A549 (cell line): ENCODE measurements around the gene SERPINB8. TPM values are rescaled to one million over a fixed set of nuclear protein-coding genes. Genes with fewer than 3 reads are reported as not detected.

Experiments used
- ATAC-seq, 2 experiments: fragments of 200-7000 bp in 1 of 2; fragments of >200 bp in 1 of 2; cut with Nextera tagmentation in 1 of 2; cut with Tn5 transposase in 1 of 2; 3 replicates each; pipeline versions ENCODE4 v1.8.0 to v1.9.1; 2018 to 2020; ENCODE audit warnings: mild to moderate bottlenecking in 1 of 2, moderate library complexity in 1 of 2
- CTCF ChIA-PET: fragments of 300-600 bp; sonication (Branson Sonifier 250); formaldehyde crosslinking; extraction: SDS; loops from one replicate; lab custom pipeline; 2021; ENCODE audit warnings: antibody characterized with exemption, inconsistent platforms; lab: Yijun Ruan, JAX
- POLR2A ChIA-PET: fragments of 350-600 bp; formaldehyde crosslinking; extraction: SDS; loops from one replicate; lab custom pipeline; 2021; ENCODE audit warnings: antibody characterized with exemption, inconsistent platforms; lab: Yijun Ruan, JAX
- DNase-seq, 2 experiments: peaks; one replicate each; pipeline versions ENCODE4 v3.0.0 to v3.0.0-alpha.2; 2011 to 2016; ENCODE audit warnings: low read depth in 1 of 2, low spot score in 1 of 2
- FAIRE-seq: peaks from 2 replicates; lab custom pipeline; 2011; peaks lifted over from hg19 to GRCh38; lab: Jason Lieb, UNC
- H3K27ac ChIP-seq, 2 experiments: fragments of >200 bp; sonication (Bioruptor Twin); formaldehyde crosslinking; 3 replicates each; pipeline ENCODE4 v1.5.1; 2016 to 2017
- H3K4me1 ChIP-seq: fragments of >200 bp; sonication (Bioruptor Twin); formaldehyde crosslinking; 3 replicates; pipeline ENCODE4 v1.6.1; 2016
- H3K4me2 ChIP-seq: fragments of >200 bp; sonication (Bioruptor Twin); formaldehyde crosslinking; 3 replicates; pipeline ENCODE4 v1.6.1; 2016
- H3K4me3 ChIP-seq: fragments of >200 bp; sonication (Bioruptor Twin); formaldehyde crosslinking; 3 replicates; pipeline ENCODE4 v1.5.1; 2016
- H3K9me3 ChIP-seq: fragments of >200 bp; sonication (Bioruptor Twin); formaldehyde crosslinking; 3 replicates; pipeline ENCODE4 v1.6.1; 2016
- ATOH8 ChIP-seq: fragments of 250-450 bp; sonication (Bioruptor Pico); IDR thresholded peaks from 2 replicates; pipeline ENCODE4 v1.5.0; 2020; ENCODE audit warnings: low read depth, mild to moderate bottlenecking, moderate library complexity
- CBX8 ChIP-seq: fragments of 200-600 bp; sonication (generic); IDR thresholded peaks from 2 replicates; pipeline ENCODE4 v1.6.1; 2016
- CHD2 ChIP-seq: fragments of 150-350 bp; IDR thresholded peaks from 2 replicates; pipeline ENCODE4 v1.6.1; 2014; ENCODE audit warnings: low read length; ENCODE audit not compliant: partially characterized antibody
- E2F6 ChIP-seq: IDR thresholded peaks from 2 replicates; pipeline ENCODE4 v1.6.1; 2012; ENCODE audit warnings: low read depth, borderline replicate concordance
- EHMT2 ChIP-seq: fragments of 200-600 bp; sonication (generic); IDR thresholded peaks from 2 replicates; pipeline ENCODE4 v1.6.1; 2016; ENCODE audit warnings: antibody characterized with exemption, low read depth, mild to moderate bottlenecking, moderate library complexity
- ESRRA ChIP-seq: fragments of 150-350 bp; IDR thresholded peaks from 2 replicates; pipeline ENCODE4 v1.6.1; 2014; ENCODE audit warnings: mild to moderate bottlenecking, low read length, borderline replicate concordance
- FOSB ChIP-seq: fragments of 250-450 bp; sonication (Bioruptor Pico); IDR thresholded peaks from 2 replicates; pipeline ENCODE4 v1.5.0; 2020; ENCODE audit warnings: mild to moderate bottlenecking, moderate library complexity
- FOSL2 ChIP-seq, 2 experiments: fragments of 450-650 bp in 1 of 2; fragments of >200 bp in 1 of 2; sonication (Bioruptor Twin) in 1 of 2; formaldehyde crosslinking; IDR thresholded peaks; 2 replicates each; pipeline versions ENCODE4 v1.5.0 to v1.6.1; 2016 to 2020; ENCODE audit warnings: mild to moderate bottlenecking in 1 of 2, moderate library complexity in 1 of 2
- FOXS1 ChIP-seq: fragments of 250-450 bp; sonication (Bioruptor Pico); IDR thresholded peaks from 2 replicates; pipeline ENCODE4 v1.5.0; 2020; ENCODE audit warnings: mild to moderate bottlenecking, moderate library complexity
- GATA3 ChIP-seq: IDR thresholded peaks from 2 replicates; pipeline ENCODE4 v1.6.1; 2012; ENCODE audit warnings: borderline replicate concordance
- HOXB13 ChIP-seq: fragments of 250-450 bp; sonication (Bioruptor Pico); IDR thresholded peaks from 2 replicates; pipeline ENCODE4 v1.5.0; 2020; ENCODE audit warnings: low read depth, mild to moderate bottlenecking, moderate library complexity
- JUNB ChIP-seq: fragments of >200 bp; sonication (Bioruptor Twin); formaldehyde crosslinking; IDR thresholded peaks from 2 replicates; pipeline ENCODE4 v1.6.1; 2016
- NPAS2 ChIP-seq: fragments of 250-450 bp; sonication (Bioruptor Pico); IDR thresholded peaks from 2 replicates; pipeline ENCODE4 v1.8.0; 2022; ENCODE audit warnings: mild to moderate bottlenecking, moderate library complexity, borderline replicate concordance
- POLR2A ChIP-seq: IDR thresholded peaks from 2 replicates; pipeline ENCODE4 v1.6.1; 2012; ENCODE audit warnings: mild to moderate bottlenecking, low read length
- POLR2AphosphoS2 ChIP-seq: conservative IDR thresholded peaks from 2 replicates; pipeline ENCODE4 v1.6.1; 2012; ENCODE audit warnings: low read length, improper control_type of control experiment, inconsistent platforms
- RAD21 ChIP-seq, 2 experiments: fragments of >200 bp in 1 of 2; sonication (Bioruptor Twin) in 1 of 2; formaldehyde crosslinking in 1 of 2; IDR thresholded peaks in 1 of 2; conservative IDR thresholded peaks in 1 of 2; 2 replicates in 1 of 2; 3 replicates in 1 of 2; pipeline ENCODE4 v1.6.1; 2012 to 2018; ENCODE audit warnings: inconsistent platforms in 1 of 2
- RNF2 ChIP-seq: fragments of 200-600 bp; sonication (generic); IDR thresholded peaks from 2 replicates; pipeline ENCODE4 v1.6.1; 2016; ENCODE audit warnings: low read depth, mild to moderate bottlenecking, antibody characterized with exemption, moderate library complexity, borderline replicate concordance
- SMC3 ChIP-seq: fragments of >200 bp; sonication (Bioruptor Twin); formaldehyde crosslinking; IDR thresholded peaks from 3 replicates; pipeline ENCODE4 v1.6.1; 2018; ENCODE audit warnings: inconsistent platforms
- SREBF2 ChIP-seq: fragments of 450-650 bp; IDR thresholded peaks from 2 replicates; pipeline ENCODE4 v1.6.1; 2014; ENCODE audit warnings: mild to moderate bottlenecking, moderate library complexity
- TP53 ChIP-seq: fragments of 250-450 bp; sonication (Bioruptor Pico); IDR thresholded peaks from 2 replicates; pipeline ENCODE4 v1.5.0; 2021; ENCODE audit warnings: mild to moderate bottlenecking, moderate library complexity
- ZC3H11A ChIP-seq: fragments of 450-650 bp; IDR thresholded peaks from 2 replicates; pipeline ENCODE4 v1.6.1; 2014; ENCODE audit warnings: antibody characterized with exemption, mild to moderate bottlenecking
- ZNF302 ChIP-seq: fragments of 250-450 bp; sonication (Bioruptor Pico); IDR thresholded peaks from 2 replicates; pipeline ENCODE4 v1.9.0; 2021; ENCODE audit warnings: inconsistent platforms, mild to moderate bottlenecking, moderate library complexity
- WGBS: methylation state at CpG from one replicate; pipeline ENCODE4 v1.1.6; 2017; ENCODE audit errors: missing lambda C conversion rate; 5-methylcytosine and 5-hydroxymethylcytosine counted together
- polyA plus RNA-seq, 4 experiments: library from polyadenylated mRNA; depleted of rRNA in 3 of 4; stranded (reverse); fragments of >200 nt; fragmentation: RNase III in 1 of 4; extraction: RNeasy Plus Mini Kit Qiagen cat#74134 plus additional on column Dnase treatment in 1 of 4; gene quantifications; 2 replicates in 3 of 4; 3 replicates in 1 of 4; pipeline ENCODE4 v1.2.3, GENCODE V29; 2011 to 2017
- TF ChIP-seq, protein P1 (sequence below): fragments of >200 bp; sonication (Bioruptor Twin); formaldehyde crosslinking; IDR thresholded peaks from 3 replicates; pipeline ENCODE4 v1.5.1; 2016
- TF ChIP-seq, protein P2 (sequence below): IDR thresholded peaks from 2 replicates; pipeline ENCODE4 v1.6.1; 2012
- TF ChIP-seq, protein P3 (sequence below): fragments of >200 bp; sonication (Bioruptor Twin); formaldehyde crosslinking; IDR thresholded peaks from 2 replicates; pipeline ENCODE4 v1.6.1; 2016

The SERPINB8 gene
- polyA plus RNA-seq, 2 of the 4 experiments (the other 2 are of a cell fraction): 3.5 to 8.6 TPM

DNA sequence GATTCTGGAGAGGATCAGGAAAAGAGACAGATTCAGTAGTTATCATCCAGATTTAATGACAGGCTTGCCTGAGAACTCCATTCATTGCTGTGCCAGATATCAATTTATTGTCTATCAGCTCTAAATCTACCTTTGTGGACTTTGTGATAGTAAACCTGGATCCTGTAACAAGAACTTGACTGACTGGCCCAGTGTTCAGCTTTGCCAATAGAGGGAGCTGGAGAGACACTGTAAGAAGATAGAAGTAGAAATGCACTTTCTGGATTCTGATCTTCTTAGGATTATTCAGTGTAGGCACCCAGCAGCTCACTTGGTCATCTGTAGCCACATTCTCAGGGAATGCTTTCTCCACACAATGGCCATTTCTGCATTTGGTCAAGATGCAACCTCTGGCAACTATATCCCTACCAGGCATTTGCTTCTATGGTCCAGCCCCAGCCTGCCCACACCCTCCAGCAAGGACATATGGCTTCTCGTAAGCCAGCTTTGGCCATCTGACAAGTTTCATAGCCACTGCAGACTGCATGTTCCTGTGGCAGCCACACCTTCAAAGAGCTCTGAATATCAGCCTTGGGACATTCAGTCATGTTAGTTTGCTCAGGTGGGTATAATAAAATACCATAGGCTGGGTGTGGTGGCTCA is 6.1 kb upstream of the SERPINB8 start:
- peak in 1 of 2 experiments; percentile 57 for DNase-seq

DNA sequence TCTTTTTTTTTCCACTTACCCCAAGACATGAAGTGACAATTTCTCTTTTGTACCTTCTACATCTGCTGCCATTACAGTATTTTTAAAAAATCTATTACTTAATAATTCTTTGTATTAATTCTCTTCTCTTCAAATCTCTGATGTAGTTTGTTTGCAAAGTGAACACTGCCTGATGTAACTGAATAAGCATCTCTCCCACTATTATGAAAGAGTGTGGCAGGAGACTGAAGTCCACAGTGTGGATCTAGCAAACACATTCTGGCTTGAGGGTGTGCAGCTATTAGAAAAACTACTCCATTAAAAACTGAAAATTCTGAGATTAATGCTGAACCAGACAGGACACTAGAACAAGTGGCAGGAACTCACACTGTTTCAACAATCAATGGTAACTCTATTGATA is 5.0 kb upstream of the SERPINB8 start:
- ATAC-seq (no peak), FAIRE-seq (no peak), DNase-seq (no peak)
- Histone ChIP-seq H3K4me1 (peaks cover 6% of the 10 kb centered on the region; the same call in 1 of the 3 replicates), H3K4me2 (no peak overlapping the region), H3K4me3 (no peak overlapping the region), H3K27ac (no peak overlapping the region), H3K9me3 (no peaks in the 10 kb centered on the region)
- CTCF ChIA-PET: interaction anchor here (0.7 kb wide), 1 partner anchor 29 kb away, joined by 3 read pairs; no protein-coding TSS in a partner anchor
- no peak for TF ChIP-seq JUNB
- no peak for TF ChIP-seq CHD2
- no peak for TF ChIP-seq HOXB13 (CRISPR knock-in tag)
- TF ChIP-seq E2F6: no peak
- no peak for TF ChIP-seq GATA3
- TF ChIP-seq POLR2A: no peak
- no peak for TF ChIP-seq EHMT2
- POLR2A ChIA-PET: no interaction called here

More for the DNA sequence above, 6.1 kb upstream of the SERPINB8 start:
- TF ChIP-seq, protein P1, sequence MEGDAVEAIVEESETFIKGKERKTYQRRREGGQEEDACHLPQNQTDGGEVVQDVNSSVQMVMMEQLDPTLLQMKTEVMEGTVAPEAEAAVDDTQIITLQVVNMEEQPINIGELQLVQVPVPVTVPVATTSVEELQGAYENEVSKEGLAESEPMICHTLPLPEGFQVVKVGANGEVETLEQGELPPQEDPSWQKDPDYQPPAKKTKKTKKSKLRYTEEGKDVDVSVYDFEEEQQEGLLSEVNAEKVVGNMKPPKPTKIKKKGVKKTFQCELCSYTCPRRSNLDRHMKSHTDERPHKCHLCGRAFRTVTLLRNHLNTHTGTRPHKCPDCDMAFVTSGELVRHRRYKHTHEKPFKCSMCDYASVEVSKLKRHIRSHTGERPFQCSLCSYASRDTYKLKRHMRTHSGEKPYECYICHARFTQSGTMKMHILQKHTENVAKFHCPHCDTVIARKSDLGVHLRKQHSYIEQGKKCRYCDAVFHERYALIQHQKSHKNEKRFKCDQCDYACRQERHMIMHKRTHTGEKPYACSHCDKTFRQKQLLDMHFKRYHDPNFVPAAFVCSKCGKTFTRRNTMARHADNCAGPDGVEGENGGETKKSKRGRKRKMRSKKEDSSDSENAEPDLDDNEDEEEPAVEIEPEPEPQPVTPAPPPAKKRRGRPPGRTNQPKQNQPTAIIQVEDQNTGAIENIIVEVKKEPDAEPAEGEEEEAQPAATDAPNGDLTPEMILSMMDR: peak; percentile 60
- TF ChIP-seq SMC3: no peak
- no peak for TF ChIP-seq ZNF302 (CRISPR knock-in tag)
- TF ChIP-seq ZC3H11A: no peak
- no peak for TF ChIP-seq HOXB13 (CRISPR knock-in tag)
- TF ChIP-seq FOXS1 (CRISPR knock-in tag): no peak
- TF ChIP-seq RAD21 (conservative IDR thresholded peaks at IDR 0.05 in 1 of 2, IDR thresholded peaks at IDR 0.05 in 1 of 2): peak; percentile 49; a peak in 3 of 5 replicates
- no peak for TF ChIP-seq SREBF2
- no peak overlapping the region for H3K4me2 ChIP-seq
- FAIRE-seq: no peak
- CTCF ChIA-PET: interaction anchor here (0.6 to 3.0 kb wide), 13 partner anchors 9 to 76 kb away, joined by 3 to 22 read pairs (median 4); partner anchors contain the start of gene SERPINB2
- POLR2A ChIA-PET: no interaction called here
- ATAC-seq: peak; percentile 73 to 84; a peak in 5 of 6 replicates
- no peaks in the 10 kb centered on the region for H3K9me3 ChIP-seq
- no peak overlapping the region for H3K27ac ChIP-seq
- H3K4me1 ChIP-seq: no peaks in the 10 kb centered on the region; the same call in 2 of the 3 replicates
- H3K4me3 ChIP-seq: no peak overlapping the region
- 75% methylated on average over 1 of the region's 1 CpG for WGBS

- TF ChIP-seq POLR2AphosphoS2: no peak
- no peak for TF ChIP-seq RNF2
- no peak for TF ChIP-seq ATOH8 (CRISPR knock-in tag)
- TF ChIP-seq, protein P2, sequence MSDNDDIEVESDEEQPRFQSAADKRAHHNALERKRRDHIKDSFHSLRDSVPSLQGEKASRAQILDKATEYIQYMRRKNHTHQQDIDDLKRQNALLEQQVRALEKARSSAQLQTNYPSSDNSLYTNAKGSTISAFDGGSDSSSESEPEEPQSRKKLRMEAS: no peak
- no peak for TF ChIP-seq FOSB (CRISPR knock-in tag)
- TF ChIP-seq FOSL2 (IDR thresholded peaks at IDR 0.05): no peak
- TF ChIP-seq FOSL2 (CRISPR knock-in tag; IDR thresholded peaks at IDR 0.05): no peak
- TF ChIP-seq JUNB: no peak
- TF ChIP-seq TP53 (CRISPR knock-in tag): no peak
- TF ChIP-seq NPAS2: no peak
- no peak for TF ChIP-seq CBX8
- TF ChIP-seq, protein P3, sequence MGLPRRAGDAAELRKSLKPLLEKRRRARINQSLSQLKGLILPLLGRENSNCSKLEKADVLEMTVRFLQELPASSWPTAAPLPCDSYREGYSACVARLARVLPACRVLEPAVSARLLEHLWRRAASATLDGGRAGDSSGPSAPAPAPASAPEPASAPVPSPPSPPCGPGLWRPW: no peak
- TF ChIP-seq ESRRA: no peak
- H3K9me3 ChIP-seq: no peaks in the 10 kb centered on the region
- no peak overlapping the region for H3K4me2 ChIP-seq
- no peak overlapping the region for H3K4me3 ChIP-seq
- ATAC-seq: no peak
- H3K27ac ChIP-seq: no peak overlapping the region
- WGBS: 41% methylated on average over 5 of the region's 5 CpGs
- H3K4me1 ChIP-seq: peaks cover 6% of the 10 kb centered on the region; the same call in 1 of the 3 replicates
- CTCF ChIA-PET: interaction anchor here (0.6 kb wide), 1 partner anchor 17 kb away, joined by 3 read pairs; no protein-coding TSS in a partner anchor
- no peak for DNase-seq
- POLR2A ChIA-PET: no interaction called here
- no peak for FAIRE-seq
Observed at GRCh38 chr18:63965716-63966330, 4.1 kb upstream of the SERPINB8 start.
